Activated CD4-positive, alpha-beta T cell treated with anti-CD3 and anti-CD28 coated beads, Interleukin-2, amount 10 ng/mL, durations not matched to agents 24 days and 14 days (primary cell): ENCODE measurements around the gene SLC4A11. TPM values are rescaled to one million over a fixed set of nuclear protein-coding genes. Genes with fewer than 3 reads are reported as not detected.

Experiments
- DNase-seq: peaks from one replicate; pipeline ENCODE4 v3.0.0; 2022
- H3K27ac Mint-ChIP-seq: one replicate; pipeline ENCODE4 v1.8.0; 2022; ENCODE audit warnings: mild to moderate bottlenecking, mixed read lengths
- H3K27me3 Mint-ChIP-seq: one replicate; pipeline ENCODE4 v1.8.0; 2022; ENCODE audit warnings: mixed read lengths
- H3K36me3 Mint-ChIP-seq: one replicate; pipeline ENCODE4 v1.8.0; 2022; ENCODE audit warnings: low read depth, mild to moderate bottlenecking, mixed read lengths
- H3K4me1 Mint-ChIP-seq: one replicate; pipeline ENCODE4 v1.8.0; 2021; ENCODE audit warnings: mixed read lengths
- H3K4me3 Mint-ChIP-seq: one replicate; pipeline ENCODE4 v1.8.0; 2022; ENCODE audit warnings: mild to moderate bottlenecking, moderate library complexity, mixed read lengths
- H3K9me3 Mint-ChIP-seq: one replicate; pipeline ENCODE4 v1.8.0; 2021; ENCODE audit warnings: mixed read lengths
- intact Hi-C: fragments of 100-400 bp; cut with micrococcal nuclease; formaldehyde crosslinking; loops from one replicate; pipeline ENCODE4 v1.15.1; 2023
- total RNA-seq: library from RNA; stranded (reverse); gene quantifications from 2 replicates; pipeline ENCODE4 v1.2.3, GENCODE V29; 2022

The SLC4A11 gene
- total RNA-seq, 1 donor from 2014 or later = 2.4 TPM

DNA sequence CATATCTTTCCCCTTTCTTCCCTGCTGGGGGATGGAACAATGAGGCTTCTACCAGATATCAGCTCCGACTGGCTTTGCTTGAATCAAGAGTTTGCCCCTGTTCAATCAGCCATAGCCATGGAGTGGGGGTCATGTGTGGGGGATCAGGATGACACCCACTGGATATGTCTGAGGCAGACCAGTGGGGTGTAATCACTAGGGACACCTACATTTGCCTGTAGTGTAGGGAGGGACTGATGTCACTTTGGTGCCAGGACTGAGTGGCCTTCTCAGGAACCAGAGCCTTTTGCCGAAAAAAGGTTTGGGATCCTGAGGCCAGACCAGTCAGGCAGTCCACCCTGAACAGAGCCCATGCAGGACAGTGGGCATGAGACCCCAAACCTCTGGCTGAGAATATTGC, 28.6 kb downstream of the SLC4A11 start:
- H3K4me3 Mint-ChIP-seq = peak overlapping the region; percentile 98
- H3K27ac Mint-ChIP-seq = peak overlapping the region; percentile 41
- H3K27me3 Mint-ChIP-seq = no peaks in the 10 kb centered on the region
- intact Hi-C loops = no loop called here
- H3K36me3 Mint-ChIP-seq = peaks cover 23% of the 10 kb centered on the region
- H3K4me1 Mint-ChIP-seq = peaks cover 9% of the 10 kb centered on the region
- DNase-seq = no peak
- no peaks in the 10 kb centered on the region for H3K9me3 Mint-ChIP-seq

DNA sequence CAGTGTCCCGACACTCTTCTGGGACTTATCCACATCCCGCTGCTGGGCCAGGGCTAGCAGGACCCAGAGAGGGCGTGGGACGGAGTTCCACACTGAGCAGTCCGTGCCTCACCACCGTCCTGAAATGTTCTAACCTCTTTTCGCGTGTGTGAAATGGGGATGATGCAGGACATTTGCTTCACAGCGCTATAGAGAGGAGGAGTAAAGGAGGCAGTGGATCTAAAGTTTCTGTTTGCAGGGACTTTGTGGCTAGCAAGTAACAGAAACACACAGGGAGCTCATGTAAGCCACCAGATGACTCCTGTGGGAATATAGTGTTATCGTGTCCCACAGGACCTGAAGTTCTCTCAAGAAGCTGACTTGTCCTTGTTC, 29.1 kb downstream of the SLC4A11 start:
- intact Hi-C loops = no loop called here
- Mint-ChIP-seq H3K27me3 (no peaks in the 10 kb centered on the region), H3K4me1 (peaks cover 9% of the 10 kb centered on the region), H3K4me3 (peak overlapping the region; percentile 98), H3K36me3 (peaks cover 20% of the 10 kb centered on the region), H3K27ac (peak overlapping the region; percentile 96), H3K9me3 (no peaks in the 10 kb centered on the region)
- DNase-seq = no peak

- DNase-seq = peak; percentile 90
- no peaks in the 10 kb centered on the region for H3K27me3 Mint-ChIP-seq
- H3K4me3 Mint-ChIP-seq = peak within 1 kb of the TSS; percentile 98
- H3K36me3 Mint-ChIP-seq = peaks cover 16% of the 10 kb centered on the region
- no peaks in the 10 kb centered on the region for H3K9me3 Mint-ChIP-seq
- intact Hi-C loops = no loop called here
- H3K4me1 Mint-ChIP-seq = peaks cover 11% of the 10 kb centered on the region
- peak within 1 kb of the TSS; percentile 96 for H3K27ac Mint-ChIP-seq
Measured at GRCh38 chr20:3209257-3209945, 29.6 kb downstream of the SLC4A11 start, which contains the start of gene ITPA. Gene ITPA (plus strand): TSS chr20:3209498. CDS start chr20:3209552, 54 bp downstream.

- peak; percentile 69 for DNase-seq
- H3K36me3 Mint-ChIP-seq = peaks cover 16% of the 10 kb centered on the region
- H3K4me1 Mint-ChIP-seq = peaks cover 11% of the 10 kb centered on the region
- peak overlapping the region; percentile 96 for H3K27ac Mint-ChIP-seq
- intact Hi-C loops = no loop called here
- H3K27me3 Mint-ChIP-seq = no peaks in the 10 kb centered on the region
- peak overlapping the region; percentile 98 for H3K4me3 Mint-ChIP-seq
- H3K9me3 Mint-ChIP-seq = no peaks in the 10 kb centered on the region
Measured at GRCh38 chr20:3208786-3209256, 30.2 kb downstream of the SLC4A11 start.

DNA sequence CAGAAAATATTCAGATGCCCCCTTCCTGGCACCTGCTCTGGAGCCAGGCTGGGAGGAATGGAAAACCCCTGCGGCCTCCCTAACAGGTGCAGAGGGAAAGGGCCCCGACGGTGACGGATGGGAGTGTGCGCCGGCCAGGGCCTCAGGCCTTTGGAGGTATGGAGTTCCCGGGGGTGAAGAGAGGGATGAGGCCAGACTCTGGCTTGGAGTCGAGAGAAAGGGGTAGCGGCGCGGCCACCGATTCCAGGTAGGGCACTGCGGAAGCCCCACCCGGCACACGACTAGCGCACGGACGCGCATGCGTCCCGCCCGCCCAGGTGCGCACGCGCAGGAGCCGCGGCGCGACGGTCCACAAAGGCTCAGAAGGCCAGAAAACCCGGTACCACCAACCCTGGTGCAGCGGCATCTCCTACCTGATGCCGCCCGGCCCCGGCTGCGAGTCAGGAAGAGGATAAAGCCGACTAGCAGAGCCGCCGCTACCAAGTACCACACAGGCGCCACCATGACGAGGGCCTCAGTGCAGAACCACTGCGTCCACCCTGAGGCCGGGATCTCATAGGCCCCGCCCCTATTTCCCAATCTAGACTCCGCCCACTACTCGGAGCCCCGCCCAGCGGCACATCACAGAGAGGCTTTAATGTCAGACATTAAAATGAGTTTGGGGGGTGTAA, 34.7 kb downstream of the SLC4A11 start, which contains the start of gene DDRGK1:
Gene DDRGK1, minus strand, starts transcription at position 559 of the 671 bp plus-strand sequence. Its CDS starts 55 bp downstream, at position 504.
- H3K36me3 Mint-ChIP-seq = peaks cover 25% of the 10 kb centered on the region
- H3K9me3 Mint-ChIP-seq = no peaks in the 10 kb centered on the region
- no peaks in the 10 kb centered on the region for H3K27me3 Mint-ChIP-seq
- H3K27ac Mint-ChIP-seq = peak within 1 kb of the TSS; percentile 97
- peak; percentile 98 for DNase-seq
- intact Hi-C loops = loop anchor here (5.0 kb wide), 1 partner anchor 47 kb away; the partner anchor contains the start of genes FASTKD5 and UBOX5
- peak within 1 kb of the TSS; percentile 97 for H3K4me3 Mint-ChIP-seq
- H3K4me1 Mint-ChIP-seq = peaks cover 15% of the 10 kb centered on the region

GRCh38 chr20:3203315-3204123, 35.5 kb downstream of the SLC4A11 start:
- Mint-ChIP-seq H3K4me3 (peak overlapping the region; percentile 97), H3K4me1 (peaks cover 11% of the 10 kb centered on the region), H3K9me3 (no peaks in the 10 kb centered on the region), H3K27me3 (no peaks in the 10 kb centered on the region), H3K27ac (peak overlapping the region; percentile 97), H3K36me3 (peaks cover 31% of the 10 kb centered on the region)
- peak; percentile 74 for DNase-seq
- intact Hi-C loops = loop anchor here (5.0 kb wide), 1 partner anchor 46 kb away; the partner anchor contains the start of genes FASTKD5 and UBOX5

DNA sequence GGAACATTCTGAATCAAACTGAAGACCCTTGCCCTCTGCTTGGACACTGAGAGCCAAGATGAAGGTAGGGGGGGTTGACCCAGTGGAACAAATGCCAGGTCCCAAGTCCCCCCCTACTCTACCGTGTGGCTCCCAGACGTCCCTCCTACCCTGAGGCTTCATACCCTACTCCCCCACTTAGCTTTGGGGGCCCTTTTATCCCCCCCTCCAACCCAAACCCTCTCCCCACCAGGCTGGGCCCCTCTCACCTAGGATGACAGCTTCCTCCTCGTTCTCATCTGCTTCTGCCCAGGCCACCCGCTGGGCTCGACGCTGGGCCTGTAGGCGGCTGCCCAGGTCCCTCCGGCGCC, 36.0 kb downstream of the SLC4A11 start:
- peaks cover 11% of the 10 kb centered on the region for H3K4me1 Mint-ChIP-seq
- H3K27ac Mint-ChIP-seq = peak overlapping the region; percentile 97
- peaks cover 32% of the 10 kb centered on the region for H3K36me3 Mint-ChIP-seq
- peak overlapping the region; percentile 97 for H3K4me3 Mint-ChIP-seq
- intact Hi-C loops = loop anchor here (5.0 kb wide), 1 partner anchor 46 kb away; the partner anchor contains the start of genes FASTKD5 and UBOX5
- no peak for DNase-seq
- no peaks in the 10 kb centered on the region for H3K9me3 Mint-ChIP-seq
- no peaks in the 10 kb centered on the region for H3K27me3 Mint-ChIP-seq

DNA sequence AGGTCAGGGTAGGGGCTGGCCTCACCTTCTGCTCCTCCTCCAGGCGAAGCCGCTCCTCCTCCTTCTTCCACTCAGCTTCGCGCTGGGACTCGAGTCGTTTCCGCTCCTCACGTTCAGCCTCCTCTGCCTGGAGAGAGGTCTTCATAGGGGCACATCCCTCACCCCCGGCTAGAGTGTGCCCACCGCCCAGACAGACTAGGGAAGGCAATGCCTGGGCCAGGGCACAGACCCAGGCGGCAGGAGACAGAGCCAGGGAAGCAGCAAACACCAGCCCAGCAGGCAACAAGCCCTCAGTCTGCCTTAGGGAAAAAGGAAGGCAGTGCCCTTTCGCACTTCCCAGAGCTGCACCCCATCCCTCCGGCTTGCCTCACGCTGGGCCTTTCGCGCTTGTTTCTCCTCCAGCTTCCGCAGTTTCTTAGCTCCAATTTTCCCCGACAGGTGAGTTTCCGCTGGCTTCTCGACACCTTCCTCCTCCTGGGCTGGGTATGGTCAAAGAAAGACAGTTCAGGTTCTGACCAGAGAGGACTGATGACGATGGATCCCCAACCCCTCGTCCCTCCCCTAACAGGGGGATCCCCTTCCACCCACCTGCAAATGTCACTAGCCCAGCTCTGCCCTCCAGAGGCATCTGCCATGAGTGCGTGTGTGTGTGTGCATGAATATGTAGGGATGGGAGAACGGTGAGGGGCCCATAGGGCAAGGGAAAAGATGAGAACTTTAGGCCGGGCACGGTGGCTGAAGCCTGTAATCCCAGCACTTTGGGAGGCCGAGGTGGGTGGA, 38.8 kb downstream of the SLC4A11 start:
- H3K36me3 Mint-ChIP-seq = peaks cover 52% of the 10 kb centered on the region
- H3K9me3 Mint-ChIP-seq = no peaks in the 10 kb centered on the region
- DNase-seq = no peak
- intact Hi-C loops = loop anchor here (5.0 kb wide), 1 partner anchor 43 kb away; the partner anchor contains the start of genes FASTKD5 and UBOX5
- no peaks in the 10 kb centered on the region for H3K27me3 Mint-ChIP-seq
- H3K27ac Mint-ChIP-seq = no peak overlapping the region
- no peak overlapping the region for H3K4me3 Mint-ChIP-seq
- peaks cover 17% of the 10 kb centered on the region for H3K4me1 Mint-ChIP-seq

DNA sequence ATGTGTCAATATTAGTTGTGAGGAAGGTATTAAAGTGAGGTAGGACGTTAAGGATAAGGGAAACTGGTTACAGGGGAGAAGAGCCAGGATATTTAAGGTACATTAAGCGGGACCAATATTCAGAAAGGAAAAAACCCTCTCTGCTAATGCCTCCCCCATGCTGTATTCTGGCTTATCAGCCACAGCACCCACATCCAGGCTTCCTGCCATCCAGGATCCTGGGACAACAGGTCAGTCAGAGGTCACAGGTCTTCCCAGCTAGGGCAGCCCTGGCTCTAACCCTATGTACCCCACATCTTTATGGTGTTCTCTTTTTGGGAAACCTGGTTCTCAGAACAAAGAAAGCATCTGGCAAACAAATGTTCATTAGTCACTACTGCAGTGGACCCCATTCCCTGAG, 39.8 kb downstream of the SLC4A11 start:
- H3K27ac Mint-ChIP-seq = peak overlapping the region; percentile 19
- DNase-seq = no peak
- no peaks in the 10 kb centered on the region for H3K27me3 Mint-ChIP-seq
- H3K9me3 Mint-ChIP-seq = no peaks in the 10 kb centered on the region
- no peak overlapping the region for H3K4me3 Mint-ChIP-seq
- peaks cover 54% of the 10 kb centered on the region for H3K36me3 Mint-ChIP-seq
- peaks cover 16% of the 10 kb centered on the region for H3K4me1 Mint-ChIP-seq
- intact Hi-C loops = no loop called here

GRCh38 chr20:3195590-3196237, 43.3 kb downstream of the SLC4A11 start:
- intact Hi-C loops = no loop called here
- no peak overlapping the region for H3K4me3 Mint-ChIP-seq
- H3K27ac Mint-ChIP-seq = peak overlapping the region; percentile 34
- H3K36me3 Mint-ChIP-seq = peaks cover 68% of the 10 kb centered on the region
- no peak for DNase-seq
- H3K9me3 Mint-ChIP-seq = no peaks in the 10 kb centered on the region
- H3K27me3 Mint-ChIP-seq = no peaks in the 10 kb centered on the region
- peaks cover 9% of the 10 kb centered on the region for H3K4me1 Mint-ChIP-seq

- H3K36me3 Mint-ChIP-seq = peaks cover 65% of the 10 kb centered on the region
- H3K27ac Mint-ChIP-seq = no peak overlapping the region
- intact Hi-C loops = no loop called here
- H3K4me3 Mint-ChIP-seq = no peak overlapping the region
- DNase-seq = no peak
- no peaks in the 10 kb centered on the region for H3K27me3 Mint-ChIP-seq
- no peaks in the 10 kb centered on the region for H3K9me3 Mint-ChIP-seq
- H3K4me1 Mint-ChIP-seq = peaks cover 12% of the 10 kb centered on the region
Measured at GRCh38 chr20:3194617-3195280, 44.2 kb downstream of the SLC4A11 start.
